Measurements from ENCODE around the gene TTK.
"Not testable (repeated sequence)": the region's sequence is repeated elsewhere in the genome, so short reads cannot be mapped to it uniquely, and the experiment has no call there.

TTK gene

DNA sequence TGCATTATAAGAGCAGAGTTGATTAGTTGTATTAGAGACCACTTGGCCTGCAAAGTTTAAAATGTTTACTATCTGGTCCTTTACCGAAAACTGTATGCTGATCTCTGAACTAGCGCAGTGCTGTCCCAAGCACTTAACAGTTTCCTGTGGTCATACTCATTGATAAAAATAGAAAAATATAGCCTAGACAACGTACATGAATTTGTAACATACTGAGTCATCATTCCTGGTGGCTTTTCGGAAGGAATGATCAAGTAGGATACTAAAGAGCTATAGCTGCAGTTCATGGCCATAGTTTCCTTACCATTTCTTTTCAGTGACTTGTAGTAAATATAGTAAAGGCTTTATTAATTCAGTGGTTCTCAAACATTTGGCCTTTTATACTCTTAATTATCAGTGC is 18.4 kb downstream of the TTK start:
- DNase-seq, result no peak

DNA sequence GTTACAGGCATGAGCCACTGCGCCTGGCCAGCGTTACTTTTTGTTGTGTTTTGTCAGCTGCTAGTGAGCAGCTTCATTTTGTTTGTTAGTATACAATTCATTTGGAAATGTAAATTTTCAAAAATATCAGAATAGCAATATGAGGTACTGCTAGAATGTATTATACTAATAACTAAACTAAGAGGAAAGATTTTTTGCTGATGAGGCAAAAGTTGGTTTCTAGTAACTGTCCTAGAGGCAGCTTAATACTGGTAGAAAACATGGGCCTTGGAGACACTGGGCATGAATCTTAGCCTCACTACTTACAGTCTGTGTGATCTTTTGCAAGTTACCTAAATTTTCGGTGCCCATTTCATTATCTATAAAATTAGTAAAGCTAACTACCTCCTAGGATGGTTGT is 24.1 kb downstream of the TTK start:
- no peak for DNase-seq

DNA sequence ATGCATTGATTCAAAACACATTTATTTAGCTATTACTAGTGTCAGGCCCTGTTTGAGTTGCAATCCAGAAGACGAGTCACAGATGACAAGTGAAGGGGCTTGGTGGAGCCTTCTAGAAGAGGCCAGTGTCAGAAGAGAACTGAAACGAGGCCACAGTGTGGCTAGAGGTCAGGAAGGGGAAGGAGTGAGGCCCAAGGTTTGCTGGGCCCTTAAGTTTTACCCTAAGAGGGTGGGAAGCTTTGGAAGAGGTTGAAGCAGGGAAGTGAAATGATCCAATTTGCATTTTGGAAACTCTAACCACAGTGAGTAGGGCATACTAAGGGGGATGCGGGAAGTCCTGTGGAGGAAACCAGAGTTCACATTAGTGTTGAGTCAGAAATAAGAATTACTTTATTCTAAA is 25.0 kb downstream of the TTK start:
- DNase-seq, result no peak

DNA sequence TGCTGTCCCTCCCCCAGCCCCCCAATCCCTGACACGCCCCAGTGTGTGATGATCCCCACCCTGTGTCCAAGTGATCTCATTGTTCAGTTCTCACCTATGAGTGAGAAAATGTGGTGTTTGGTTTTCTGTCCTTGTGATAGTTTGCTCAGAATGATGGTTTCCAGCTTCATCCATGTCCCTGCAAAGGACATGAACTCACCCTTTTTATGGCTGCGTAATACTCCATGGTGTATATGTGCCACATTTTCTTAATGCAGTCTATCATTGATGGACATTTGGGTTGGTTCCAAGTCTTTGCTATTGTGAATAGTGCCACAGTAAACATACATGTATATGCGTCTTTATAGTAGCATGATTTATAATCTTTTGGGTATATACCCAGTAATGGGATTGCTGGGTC is 43.8 kb downstream of the TTK start:
- not testable (repeated sequence) for DNase-seq

DNA sequence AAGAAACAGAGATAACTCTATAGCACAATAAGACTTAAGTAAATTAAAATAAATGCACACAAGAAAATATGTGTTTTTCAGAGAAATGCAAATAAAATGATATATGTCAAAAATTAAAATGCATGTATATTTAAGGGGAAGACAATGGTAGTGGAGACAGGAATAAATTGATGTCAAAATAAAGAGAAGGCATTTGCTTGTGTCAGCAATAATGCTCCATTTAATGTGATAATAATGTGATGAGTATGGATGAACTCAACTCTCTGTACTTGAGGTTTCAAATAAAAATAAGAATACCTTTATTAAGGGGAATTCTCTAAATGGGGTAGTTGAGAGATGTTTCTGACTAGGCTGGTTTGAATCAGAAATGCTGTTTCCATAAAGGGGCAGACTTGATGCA is 56.3 kb downstream of the TTK start:
- no peak for DNase-seq

DNA sequence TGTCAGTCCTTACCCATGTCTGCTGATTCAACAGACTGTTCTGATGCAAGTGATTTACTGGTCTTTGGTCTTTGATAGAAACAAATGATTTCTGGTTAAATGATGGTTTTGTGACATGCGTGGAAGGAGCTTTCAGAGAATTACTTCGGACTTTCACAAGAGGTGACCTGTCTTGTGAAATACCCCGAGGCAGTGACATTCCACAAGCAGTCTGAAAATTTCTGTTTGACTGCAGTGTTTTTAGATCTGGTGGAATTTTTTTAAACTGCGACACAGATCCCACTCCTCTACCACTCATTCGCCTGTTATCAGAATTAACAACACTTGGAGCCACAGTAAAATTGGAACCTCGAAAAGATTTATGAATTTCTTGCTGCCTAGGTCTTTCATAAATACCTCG is 63.7 kb downstream of the TTK start:
- not testable (repeated sequence) for DNase-seq

DNA sequence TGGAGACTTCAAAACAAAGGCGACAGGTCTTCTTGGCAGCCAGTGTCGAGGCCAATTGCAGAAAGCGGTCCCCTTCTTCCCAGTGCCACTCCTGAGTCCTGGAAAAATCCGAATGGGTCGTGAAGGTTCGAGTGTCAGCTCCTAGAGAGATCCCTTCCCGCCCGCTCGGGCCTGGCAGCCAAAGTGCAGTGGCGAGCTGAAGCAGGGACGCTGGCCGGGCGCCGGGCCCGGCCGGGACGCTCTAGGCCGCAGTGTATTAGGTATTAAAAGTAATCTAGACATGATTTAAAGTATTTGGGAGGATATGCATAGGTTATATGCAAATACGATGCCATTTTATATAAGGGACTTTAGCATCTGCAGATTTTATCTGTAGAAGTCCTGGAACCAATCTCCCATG is 66.0 kb downstream of the TTK start:
- DNase-seq, result not testable (repeated sequence)

DNA sequence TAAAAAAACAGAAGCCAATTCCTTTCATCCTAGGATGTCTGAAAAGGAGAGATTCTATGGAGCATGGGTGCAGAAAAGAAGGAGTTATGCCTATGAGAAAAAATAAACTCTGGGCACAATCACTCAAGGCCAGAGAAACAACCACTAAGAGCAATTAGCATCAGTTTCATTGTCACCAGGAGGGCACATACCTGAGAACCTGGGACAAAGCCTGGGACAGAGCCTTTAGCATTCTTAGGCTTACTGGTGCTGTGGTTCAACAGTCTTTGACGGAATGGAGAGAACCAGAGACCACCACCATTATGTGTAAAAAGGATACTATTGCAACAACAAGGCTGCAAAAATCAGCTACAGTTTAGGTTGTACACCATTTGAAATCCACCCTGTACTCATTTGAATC is 72.6 kb downstream of the TTK start:
- no peak for DNase-seq

DNA sequence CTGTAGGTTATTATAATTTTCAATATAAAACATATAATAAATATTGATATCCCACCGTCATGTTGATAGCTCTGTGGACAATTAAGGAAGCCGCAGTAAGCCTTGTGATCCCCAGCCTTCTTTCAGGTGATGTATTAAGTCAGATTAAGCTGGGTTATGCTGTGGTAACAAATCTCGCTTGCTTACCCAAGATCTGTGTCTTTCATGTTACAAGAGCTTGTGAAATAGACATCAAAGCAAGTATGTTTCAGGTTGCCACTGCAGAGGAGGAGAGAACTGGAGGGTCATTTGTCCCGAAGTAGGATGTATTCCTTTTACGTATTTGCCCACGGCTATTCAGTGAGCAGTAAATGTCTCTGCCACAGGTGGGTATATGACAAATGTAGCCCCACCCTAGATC is 84.2 kb downstream of the TTK start:
- DNase-seq, result no peak

DNA sequence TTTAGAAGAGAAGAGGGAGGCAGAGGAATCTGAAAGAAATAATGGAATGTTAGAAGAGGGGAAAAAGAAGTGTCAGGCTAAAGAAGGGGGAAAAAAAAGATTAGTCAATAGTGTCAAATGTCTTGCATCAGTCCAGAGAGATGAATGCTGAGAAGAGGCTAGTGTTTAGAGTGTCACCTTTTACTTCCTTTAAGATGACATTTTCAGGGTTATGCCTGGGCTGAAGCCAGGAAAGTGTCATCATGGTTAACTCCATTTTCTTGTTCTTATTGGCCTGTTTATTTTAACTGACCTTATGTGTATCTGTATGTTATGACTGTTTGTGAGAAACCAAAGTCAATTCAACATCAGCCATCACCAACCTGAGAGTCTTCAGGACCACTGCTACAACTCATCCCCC is 87.1 kb downstream of the TTK start:
- DNase-seq, result no peak

Measured in NCI-H1105 (cell line).